Ascending aorta (tissue), 2 donors: ENCODE results near the gene COL2A1. TPM values are rescaled to one million over a fixed set of nuclear protein-coding genes. Genes with fewer than 3 reads are reported as not detected.

ENCODE experiments used
- DNase-seq, 2 donors: peaks; one replicate each; pipeline ENCODE4 v3.0.0-alpha.2; 2019; ENCODE audit warnings: low spot score in 2 of 2
- H3K27ac ChIP-seq, 2 donors: fragments of 200-600 bp; sonication (generic); one replicate each; pipeline ENCODE4 v1.5.1; 2016 to 2017; ENCODE audit warnings: mild to moderate bottlenecking in 1 of 2
- H3K27me3 ChIP-seq: fragments of 200-600 bp; sonication (generic); one replicate; pipeline ENCODE4 v1.5.1; 2017
- H3K36me3 ChIP-seq, 2 donors: fragments of 200-600 bp; sonication (generic); one replicate each; pipeline ENCODE4 v1.5.1; 2016
- H3K4me1 ChIP-seq, 2 donors: fragments of 200-600 bp; sonication (generic); one replicate each; pipeline ENCODE4 v1.5.1; 2016 to 2017; ENCODE audit warnings: mild to moderate bottlenecking in 1 of 2
- H3K4me3 ChIP-seq, 2 donors: fragments of 200-600 bp; sonication (generic); one replicate each; pipeline ENCODE4 v1.5.1; 2016 to 2017; ENCODE audit warnings: mild to moderate bottlenecking in 1 of 2
- H3K9me3 ChIP-seq, 2 donors: fragments of 200-600 bp; sonication (generic); one replicate each; pipeline ENCODE4 v1.5.1; 2016
- intact Hi-C: fragments of 100-400 bp; cut with DNase I; formaldehyde crosslinking; loops from one replicate; pipeline ENCODE4 v1.15.1; 2023
- total RNA-seq: library from RNA; depleted of rRNA; stranded (reverse); fragments of >200 nt; gene quantifications from one replicate; pipeline ENCODE4 v1.1.0, GENCODE V29; 2016
- TF ChIP-seq, protein P1 (sequence below), 3 experiments: fragments of 200-600 bp in 2 of 3; fragments of 450-650 bp in 1 of 3; sonication (generic) in 2 of 3; IDR thresholded peaks; one replicate each; pipeline ENCODE4 v1.5.1; 2016 to 2019; ENCODE audit warnings: antibody characterized with exemption in 3 of 3, mild to moderate bottlenecking in 1 of 3, moderate library complexity in 1 of 3

COL2A1 gene
- not detected for total RNA-seq

DNA sequence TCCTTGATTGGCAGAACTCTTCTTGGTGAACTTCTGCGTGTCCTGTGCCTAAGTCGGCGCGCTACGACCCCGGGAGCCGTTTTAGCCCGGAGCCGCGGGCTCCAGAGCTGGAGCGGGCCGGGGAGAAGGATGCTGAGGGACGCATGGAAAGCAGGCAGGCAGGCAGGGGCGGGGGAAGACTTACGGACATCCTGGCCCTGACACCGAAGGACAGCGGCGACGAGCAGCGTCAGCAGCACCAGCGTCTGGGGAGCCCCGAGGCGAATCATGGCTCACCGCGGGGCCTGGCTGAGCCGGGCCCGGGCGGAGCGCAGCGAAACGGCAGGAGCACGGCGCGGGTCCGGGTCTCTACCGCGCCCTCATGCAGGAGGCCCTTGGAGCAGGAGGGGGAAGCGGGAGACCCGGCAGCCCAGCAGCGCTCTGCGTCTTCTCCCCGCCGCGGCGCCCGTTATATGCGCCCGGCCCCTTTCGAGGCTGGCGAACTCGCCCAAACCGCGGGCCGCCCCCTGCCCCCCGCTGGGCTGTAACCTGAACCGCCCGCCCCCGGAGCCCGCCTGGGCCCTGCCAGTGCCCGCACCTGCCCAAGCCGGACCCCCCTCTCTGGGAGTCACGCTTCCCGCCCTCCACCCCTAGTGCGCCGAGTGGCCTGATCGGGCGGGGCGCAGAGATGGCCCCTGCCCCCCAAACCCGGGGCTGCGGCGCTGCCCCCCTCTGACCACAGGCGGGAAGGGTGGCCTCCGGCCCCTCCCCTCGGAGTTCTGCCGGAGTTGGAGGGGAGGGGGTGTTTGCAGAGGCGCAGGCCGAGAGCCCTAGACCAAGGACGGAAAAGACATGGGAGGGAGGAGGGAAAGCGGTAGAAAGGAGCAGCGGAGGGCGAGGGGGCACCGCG, at the start of gene COL2A1:
TSS of gene COL2A1 (minus strand) at position 424 of the 889 bp plus-strand sequence. CDS start at position 269, 155 bp downstream.
- H3K4me3 ChIP-seq = peak within 1 kb of the TSS; percentile 49 to 73
- intact Hi-C loops = loop anchor here (10.0 kb wide), 1 partner anchor 151 kb away; the partner anchor contains the start of gene ASB8
- H3K27me3 ChIP-seq = peaks cover 12% of the 10 kb centered on the region
- H3K27ac ChIP-seq = no peak within 1 kb of the TSS
- TF ChIP-seq, protein P1, sequence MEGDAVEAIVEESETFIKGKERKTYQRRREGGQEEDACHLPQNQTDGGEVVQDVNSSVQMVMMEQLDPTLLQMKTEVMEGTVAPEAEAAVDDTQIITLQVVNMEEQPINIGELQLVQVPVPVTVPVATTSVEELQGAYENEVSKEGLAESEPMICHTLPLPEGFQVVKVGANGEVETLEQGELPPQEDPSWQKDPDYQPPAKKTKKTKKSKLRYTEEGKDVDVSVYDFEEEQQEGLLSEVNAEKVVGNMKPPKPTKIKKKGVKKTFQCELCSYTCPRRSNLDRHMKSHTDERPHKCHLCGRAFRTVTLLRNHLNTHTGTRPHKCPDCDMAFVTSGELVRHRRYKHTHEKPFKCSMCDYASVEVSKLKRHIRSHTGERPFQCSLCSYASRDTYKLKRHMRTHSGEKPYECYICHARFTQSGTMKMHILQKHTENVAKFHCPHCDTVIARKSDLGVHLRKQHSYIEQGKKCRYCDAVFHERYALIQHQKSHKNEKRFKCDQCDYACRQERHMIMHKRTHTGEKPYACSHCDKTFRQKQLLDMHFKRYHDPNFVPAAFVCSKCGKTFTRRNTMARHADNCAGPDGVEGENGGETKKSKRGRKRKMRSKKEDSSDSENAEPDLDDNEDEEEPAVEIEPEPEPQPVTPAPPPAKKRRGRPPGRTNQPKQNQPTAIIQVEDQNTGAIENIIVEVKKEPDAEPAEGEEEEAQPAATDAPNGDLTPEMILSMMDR (IDR thresholded peaks at IDR 0.05) = no peak
- H3K36me3 ChIP-seq = no peaks in the 10 kb centered on the region
- DNase-seq = no peak
- no peaks in the 10 kb centered on the region for H3K9me3 ChIP-seq
- peaks cover 14 to 32% of the 10 kb centered on the region in 2 donors for H3K4me1 ChIP-seq

DNA sequence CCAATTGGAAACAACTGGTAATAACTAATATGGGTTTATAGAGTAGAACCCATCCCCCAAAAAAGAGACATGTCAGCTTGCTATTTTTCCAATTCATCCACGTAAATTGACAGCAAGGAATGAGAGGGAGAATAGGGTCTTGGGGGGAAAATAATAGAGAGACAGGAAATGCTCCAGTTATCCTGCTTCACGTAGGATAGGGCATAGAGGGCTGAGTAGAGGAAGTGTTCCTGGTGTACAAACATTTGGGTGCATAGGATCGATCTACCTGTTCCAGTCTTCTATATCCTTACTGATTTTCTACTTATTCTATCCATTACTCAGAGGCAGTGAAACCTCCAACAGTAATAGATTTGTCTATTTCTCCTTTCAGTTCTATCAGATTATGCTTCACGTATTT, 49.6 kb upstream of the COL2A1 start:
- Histone ChIP-seq H3K36me3 (peaks cover 4 to 6% of the 10 kb centered on the region in 2 donors), H3K27me3 (no peaks in the 10 kb centered on the region), H3K4me3 (no peak overlapping the region), H3K27ac (no peak overlapping the region), H3K4me1 (no peaks in the 10 kb centered on the region), H3K9me3 (peaks cover 0 to 4% of the 10 kb centered on the region in 2 donors)
- intact Hi-C loops = no loop called here
- no peak for DNase-seq
- TF ChIP-seq, protein P1 (IDR thresholded peaks at IDR 0.05) = no peak

DNA sequence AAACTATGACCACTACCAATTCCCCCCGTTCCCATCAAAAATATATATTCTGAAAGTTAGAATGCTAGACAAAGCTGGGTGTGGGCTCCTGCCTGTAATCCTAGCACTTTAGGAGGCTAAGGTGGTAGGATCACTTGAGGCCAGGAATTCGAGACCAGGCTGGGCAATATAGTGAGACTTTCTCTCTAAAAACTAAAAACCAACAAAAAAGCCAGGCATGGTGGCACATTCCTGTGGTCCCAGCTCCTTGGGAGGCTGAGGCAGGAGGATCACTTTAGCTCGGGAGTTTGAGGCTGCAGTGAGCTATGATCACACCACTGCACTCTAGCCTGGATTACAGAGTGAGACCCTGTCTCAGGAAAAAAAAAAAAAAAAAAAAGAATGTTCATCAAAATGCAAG, 48.8 kb upstream of the COL2A1 start:
- H3K4me1 ChIP-seq = no peaks in the 10 kb centered on the region
- no peak overlapping the region for H3K27ac ChIP-seq
- H3K4me3 ChIP-seq = no peak overlapping the region
- no peaks in the 10 kb centered on the region for H3K27me3 ChIP-seq
- H3K36me3 ChIP-seq = peaks cover 1 to 5% of the 10 kb centered on the region in 2 donors
- no peak for DNase-seq
- intact Hi-C loops = no loop called here
- no peaks in the 10 kb centered on the region for H3K9me3 ChIP-seq
- TF ChIP-seq, protein P1 (IDR thresholded peaks at IDR 0.05) = no peak

DNA sequence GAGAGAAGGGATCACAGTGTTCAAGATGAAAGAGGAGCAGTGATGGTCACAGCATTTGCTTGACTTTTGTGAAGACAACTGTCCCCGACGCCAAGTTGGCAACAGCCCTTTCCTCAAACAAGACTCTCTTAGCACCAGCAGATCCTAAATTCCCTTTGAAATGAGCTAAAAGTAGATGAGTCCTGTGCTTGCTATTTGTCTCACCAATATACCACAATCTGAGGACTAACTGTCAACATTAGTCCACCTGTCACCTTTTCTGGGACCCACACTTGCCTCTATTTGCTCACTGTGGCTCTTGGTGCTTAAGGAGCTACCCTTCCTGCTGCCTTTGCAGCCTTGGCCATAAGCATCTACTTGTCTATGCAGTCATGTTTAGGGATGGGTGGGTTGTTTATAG, 47.4 kb upstream of the COL2A1 start:
- TF ChIP-seq, protein P1 (IDR thresholded peaks at IDR 0.05) = no peak
- Histone ChIP-seq H3K4me3 (no peak overlapping the region), H3K9me3 (no peaks in the 10 kb centered on the region), H3K4me1 (no peaks in the 10 kb centered on the region), H3K27ac (no peak overlapping the region), H3K27me3 (no peaks in the 10 kb centered on the region), H3K36me3 (peaks cover 16 to 17% of the 10 kb centered on the region in 2 donors)
- no peak for DNase-seq
- intact Hi-C loops = no loop called here

DNA sequence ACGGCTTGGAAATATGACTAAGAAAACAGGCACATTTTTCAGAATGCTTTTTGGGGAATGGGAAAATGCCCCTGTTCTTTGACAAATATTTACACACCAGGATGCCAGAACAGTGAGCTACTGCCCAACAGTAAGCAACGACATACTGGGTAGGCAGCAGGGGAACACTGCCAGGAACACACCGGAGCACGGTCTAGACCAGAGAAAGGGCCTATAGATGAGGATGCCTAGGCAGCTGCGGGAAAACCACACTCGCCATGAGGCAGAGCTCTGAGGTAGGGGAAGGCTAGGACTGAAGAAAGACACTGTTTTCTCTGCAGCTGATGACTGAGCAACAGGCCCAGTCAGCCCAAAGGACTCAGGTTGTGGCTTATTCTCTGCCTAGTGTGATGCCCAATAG, 45.9 kb upstream of the COL2A1 start:
- TF ChIP-seq, protein P1 (IDR thresholded peaks at IDR 0.05) = no peak
- intact Hi-C loops = no loop called here

More for the DNA sequence above, 45.9 kb upstream of the COL2A1 start:
- DNase-seq = no peak
- H3K4me1 ChIP-seq = no peaks in the 10 kb centered on the region
- H3K4me3 ChIP-seq = no peak overlapping the region
- peaks cover 29 to 31% of the 10 kb centered on the region in 2 donors for H3K36me3 ChIP-seq
- H3K9me3 ChIP-seq = no peaks in the 10 kb centered on the region
- H3K27ac ChIP-seq = no peak overlapping the region
- H3K27me3 ChIP-seq = no peaks in the 10 kb centered on the region
